ENCODE measurements around the gene GDPGP1. TPM values are rescaled to one million over a fixed set of nuclear protein-coding genes. Genes with fewer than 3 reads are reported as not detected.

GDPGP1 gene
- total and polyA plus RNA-seq, 2 experiments from 2014 or later: 0.61 to 3.8 TPM

- no peak for TF ChIP-seq ZNF462 (CRISPR knock-in tag; IDR thresholded peaks at IDR 0.05)
- TF ChIP-seq STAT1 (IDR thresholded peaks at IDR 0.05; ENCODE audit: unreplicated experiment): no peak
- TF ChIP-seq NANOG (IDR thresholded peaks at IDR 0.05; ENCODE audit: borderline replicate concordance): no peak
- TF ChIP-seq JUNB (IDR thresholded peaks at IDR 0.05; ENCODE audit: unreplicated experiment): no peak
- TF ChIP-seq CTCF (conservative IDR thresholded peaks at IDR 0.05; ENCODE audit: low read depth in 2 of 2): no peak
- TF ChIP-seq ZNF331 (CRISPR knock-in tag; IDR thresholded peaks at IDR 0.05; ENCODE audit: low read depth): no peak
- no peak for TF ChIP-seq EZH2 (IDR thresholded peaks at IDR 0.05; ENCODE audit: low read depth, unreplicated experiment)
- no peak for TF ChIP-seq CREB1 (CRISPR knock-in tag; IDR thresholded peaks at IDR 0.05; ENCODE audit: low read depth)
These were observed 42.1 kb upstream of the GDPGP1 start (continued) for GRCh38 chr15:90191794-90192509.
